Left lung (tissue), 10 donors: ENCODE measurements around the gene RPAP3. TPM values are rescaled to one million over a fixed set of nuclear protein-coding genes. Genes with fewer than 3 reads are reported as not detected.

Experiments
- ATAC-seq: fragments of 200-7000 bp; cut with Tn5 transposase; one replicate; pipeline ENCODE4 v1.9.1; 2020; ENCODE audit warnings: moderate library complexity
- DNase-seq, 4 donors: peaks; one replicate each; pipeline ENCODE4 v3.0.0-alpha.2; 2013 to 2020
- H3K27ac ChIP-seq, 2 donors: fragments of 200-600 bp; sonication (generic) in 1 of 2; one replicate each; pipeline versions ENCODE4 v1.5.0 to v1.8.0; 2020 to 2021
- H3K27me3 ChIP-seq, 2 donors: fragments of 200-600 bp; sonication (generic) in 1 of 2; one replicate each; pipeline versions ENCODE4 v1.5.0 to v1.8.0; 2020 to 2021
- H3K36me3 ChIP-seq, 2 donors: fragments of 200-600 bp; sonication (generic) in 1 of 2; one replicate each; pipeline versions ENCODE4 v1.5.0 to v1.8.0; 2020 to 2021
- H3K4me1 ChIP-seq, 2 donors: fragments of 200-600 bp; one replicate each; pipeline ENCODE4 v1.8.0; 2021
- H3K4me3 ChIP-seq, 2 donors: fragments of 200-600 bp; sonication (generic) in 1 of 2; one replicate each; pipeline versions ENCODE4 v1.5.0 to v1.8.0; 2020 to 2021; ENCODE audit warnings: mild to moderate bottlenecking in 1 of 2
- H3K9me3 ChIP-seq, 2 donors: fragments of 200-600 bp; sonication (generic) in 1 of 2; one replicate each; pipeline versions ENCODE4 v1.5.0 to v1.8.0; 2020 to 2021
- intact Hi-C, 2 donors: fragments of 100-400 bp; cut with DNase I; formaldehyde crosslinking; loops; one replicate each; pipeline versions ENCODE4 v1.11.2 to v1.14.2; 2022
- polyA plus RNA-seq, 6 donors: library from polyadenylated mRNA; unstranded; fragments of 120-200 nt; gene quantifications; one replicate each; pipeline ENCODE4 v1.2.1, GENCODE V29; 2013; ENCODE audit not compliant: insufficient read length in 6 of 6
- total RNA-seq, 2 donors: library from RNA; stranded (reverse); fragmentation: NEBNext Ultra II Directional; extraction: Animal tissue kit (Norgen Biotek cat#: 25700); gene quantifications; one replicate each; pipeline ENCODE4 v1.2.1, GENCODE V29; 2021
- TF ChIP-seq, protein P1 (sequence below), 2 donors: fragments of 200-600 bp; sonication (generic) in 1 of 2; IDR thresholded peaks; one replicate each; pipeline versions ENCODE4 v1.5.0 to v1.8.0; 2021; ENCODE audit warnings: antibody characterized with exemption in 2 of 2
- donor health status: DM: no; HTN: yes; CAD: no.
- donor health status: DM: no; HTN: no; CAD: no.

The RPAP3 gene
- total and polyA plus RNA-seq, 8 donors = 18.5 to 41.6 (median 35.1) TPM

DNA sequence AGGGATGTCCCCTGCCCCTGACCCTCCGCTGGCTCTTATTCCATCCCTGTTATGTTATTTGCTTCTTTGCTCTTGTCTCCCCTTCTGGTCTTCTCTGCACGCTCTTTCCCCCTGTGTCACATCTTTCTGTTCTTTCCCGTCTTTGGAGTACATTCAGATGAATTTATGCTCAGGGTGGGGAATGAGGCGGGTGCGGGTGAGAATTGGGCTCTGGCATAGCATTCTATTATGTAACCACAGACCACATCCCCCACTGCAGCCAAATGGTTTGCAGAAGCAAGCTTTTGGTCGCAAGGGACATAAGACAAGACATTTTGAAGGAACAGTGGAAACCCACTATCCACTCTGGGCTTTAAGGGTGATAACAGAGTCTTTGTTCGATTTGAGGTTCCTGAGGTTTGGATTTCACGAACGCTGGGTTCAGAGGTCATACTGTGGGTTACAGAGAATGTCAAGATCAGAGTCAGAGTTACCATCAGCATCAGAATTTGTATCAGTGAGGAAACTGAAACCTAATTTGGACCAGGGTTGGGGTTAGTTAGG is 15.7 kb upstream of the RPAP3 start:
- intact Hi-C loops = no loop called here
- H3K4me1 ChIP-seq = peaks cover 9 to 18% of the 10 kb centered on the region in 2 donors
- no peaks in the 10 kb centered on the region for H3K36me3 ChIP-seq
- H3K27me3 ChIP-seq = no peaks in the 10 kb centered on the region
- ATAC-seq (no peak), DNase-seq (no peak)
- H3K4me3 ChIP-seq = no peak overlapping the region
- TF ChIP-seq, protein P1, sequence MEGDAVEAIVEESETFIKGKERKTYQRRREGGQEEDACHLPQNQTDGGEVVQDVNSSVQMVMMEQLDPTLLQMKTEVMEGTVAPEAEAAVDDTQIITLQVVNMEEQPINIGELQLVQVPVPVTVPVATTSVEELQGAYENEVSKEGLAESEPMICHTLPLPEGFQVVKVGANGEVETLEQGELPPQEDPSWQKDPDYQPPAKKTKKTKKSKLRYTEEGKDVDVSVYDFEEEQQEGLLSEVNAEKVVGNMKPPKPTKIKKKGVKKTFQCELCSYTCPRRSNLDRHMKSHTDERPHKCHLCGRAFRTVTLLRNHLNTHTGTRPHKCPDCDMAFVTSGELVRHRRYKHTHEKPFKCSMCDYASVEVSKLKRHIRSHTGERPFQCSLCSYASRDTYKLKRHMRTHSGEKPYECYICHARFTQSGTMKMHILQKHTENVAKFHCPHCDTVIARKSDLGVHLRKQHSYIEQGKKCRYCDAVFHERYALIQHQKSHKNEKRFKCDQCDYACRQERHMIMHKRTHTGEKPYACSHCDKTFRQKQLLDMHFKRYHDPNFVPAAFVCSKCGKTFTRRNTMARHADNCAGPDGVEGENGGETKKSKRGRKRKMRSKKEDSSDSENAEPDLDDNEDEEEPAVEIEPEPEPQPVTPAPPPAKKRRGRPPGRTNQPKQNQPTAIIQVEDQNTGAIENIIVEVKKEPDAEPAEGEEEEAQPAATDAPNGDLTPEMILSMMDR (IDR thresholded peaks at IDR 0.05) = no peak
- H3K9me3 ChIP-seq = no peaks in the 10 kb centered on the region
- no peak overlapping the region for H3K27ac ChIP-seq

DNA sequence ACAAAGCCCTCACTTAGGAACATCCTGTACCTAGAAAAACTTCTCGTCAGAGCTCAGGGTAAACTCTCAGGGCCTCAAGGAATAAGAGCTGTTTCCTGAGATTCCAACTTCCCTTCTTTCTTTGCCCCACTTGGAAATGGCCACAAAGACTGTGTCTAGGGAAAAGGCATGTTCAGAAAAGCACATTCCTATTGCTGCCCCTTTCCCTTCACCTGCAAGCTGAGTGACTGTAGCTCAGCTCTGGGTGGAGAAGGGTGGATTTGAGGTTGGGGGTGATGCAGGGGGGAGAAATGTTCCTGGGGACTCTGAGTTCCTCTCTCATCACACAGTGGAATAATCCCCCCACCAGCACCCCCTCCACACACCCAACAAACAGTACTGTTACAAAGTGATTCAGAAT is 12.7 kb upstream of the RPAP3 start:
- Histone ChIP-seq H3K4me1 (peaks cover 19 to 36% of the 10 kb centered on the region in 2 donors), H3K4me3 (no peak overlapping the region), H3K27ac (peak overlapping the region; percentile 79 to 81), H3K36me3 (no peaks in the 10 kb centered on the region), H3K9me3 (no peaks in the 10 kb centered on the region), H3K27me3 (no peaks in the 10 kb centered on the region)
- no peak for DNase-seq
- intact Hi-C loops = loop anchor here in 1 of 2 donors (5.0 kb wide), 1 partner anchor 59 kb away; no protein-coding TSS in a partner anchor
- TF ChIP-seq, protein P1 (IDR thresholded peaks at IDR 0.05) = no peak
- ATAC-seq = no peak

DNA sequence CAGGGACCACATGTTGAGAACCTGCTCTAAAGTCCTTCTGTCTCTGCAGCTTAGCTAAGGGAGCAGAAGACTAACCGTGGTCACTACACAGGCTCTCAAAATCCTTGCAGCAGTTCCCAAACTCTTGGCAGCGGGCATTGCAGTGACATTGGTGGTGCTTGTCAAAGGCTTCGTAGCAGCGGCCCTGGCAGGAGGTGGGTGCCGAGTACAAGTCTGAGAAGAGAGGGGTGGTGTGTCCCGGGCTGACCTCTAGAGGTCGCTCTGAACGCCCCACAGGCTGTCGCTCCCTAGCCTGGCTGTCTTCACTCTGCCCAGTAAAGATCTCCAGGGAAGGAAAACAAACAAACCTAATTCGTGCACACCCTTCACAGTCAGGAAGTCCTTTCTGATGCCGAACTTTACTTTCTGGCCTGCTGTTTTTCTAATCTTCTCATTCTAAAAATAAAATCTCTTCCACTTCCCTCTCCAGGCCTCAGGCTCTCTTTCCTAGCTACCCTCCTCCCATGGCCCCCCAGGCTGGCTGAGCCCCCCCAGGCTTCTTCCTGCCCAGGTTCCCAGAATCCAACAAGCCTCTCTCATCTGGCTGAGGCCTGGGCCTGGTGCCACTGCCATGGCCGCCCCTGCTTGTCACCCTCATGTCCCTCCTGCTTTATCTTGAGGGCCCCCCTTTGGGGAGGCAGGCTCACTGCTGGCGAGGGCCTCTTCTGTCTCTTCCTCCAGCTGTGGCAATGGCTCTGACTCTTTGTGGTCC is 11.8 kb upstream of the RPAP3 start:
- no peak overlapping the region for H3K4me3 ChIP-seq
- intact Hi-C loops = loop anchor here in 1 of 2 donors (5.0 kb wide), 1 partner anchor 60 kb away; no protein-coding TSS in a partner anchor
- H3K4me1 ChIP-seq = peaks cover 19 to 36% of the 10 kb centered on the region in 2 donors
- H3K27ac ChIP-seq = peak overlapping the region; percentile 79 to 81
- no peaks in the 10 kb centered on the region for H3K9me3 ChIP-seq
- no peaks in the 10 kb centered on the region for H3K27me3 ChIP-seq
- no peaks in the 10 kb centered on the region for H3K36me3 ChIP-seq
- ATAC-seq (peak; percentile 95), DNase-seq (peak; percentile 67 to 90 (median 76))
- TF ChIP-seq, protein P1 (IDR thresholded peaks at IDR 0.05) = peak; percentile 71 to 74

DNA sequence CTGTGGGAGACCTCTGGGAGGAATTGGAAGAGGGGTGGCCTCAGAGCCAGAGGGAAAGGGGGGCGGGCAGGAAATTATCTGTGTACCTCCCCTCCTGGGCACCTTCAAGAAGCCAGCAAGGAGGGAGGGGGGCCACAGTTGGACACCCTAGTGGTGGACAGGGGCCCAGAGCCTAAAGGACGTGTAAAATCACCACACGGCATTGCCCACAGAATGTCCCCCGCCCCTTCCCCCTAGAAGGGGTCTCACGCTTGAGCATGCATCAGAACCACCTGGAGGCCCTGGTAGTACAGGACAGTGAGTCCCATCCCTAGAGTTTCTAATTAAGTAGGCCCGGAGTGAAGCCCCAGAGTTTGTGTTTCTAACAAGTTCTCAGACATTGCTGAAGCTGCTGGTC is 11.2 kb upstream of the RPAP3 start:
- peaks cover 19 to 36% of the 10 kb centered on the region in 2 donors for H3K4me1 ChIP-seq
- no peak for ATAC-seq
- H3K27ac ChIP-seq = peak overlapping the region; percentile 79 to 81
- H3K36me3 ChIP-seq = no peaks in the 10 kb centered on the region
- no peaks in the 10 kb centered on the region for H3K9me3 ChIP-seq
- intact Hi-C loops = loop anchor here in 1 of 2 donors (5.0 kb wide), 1 partner anchor 60 kb away; no protein-coding TSS in a partner anchor
- TF ChIP-seq, protein P1 (IDR thresholded peaks at IDR 0.05) = no peak
- H3K27me3 ChIP-seq = no peaks in the 10 kb centered on the region
- no peak for DNase-seq
- no peak overlapping the region for H3K4me3 ChIP-seq

DNA sequence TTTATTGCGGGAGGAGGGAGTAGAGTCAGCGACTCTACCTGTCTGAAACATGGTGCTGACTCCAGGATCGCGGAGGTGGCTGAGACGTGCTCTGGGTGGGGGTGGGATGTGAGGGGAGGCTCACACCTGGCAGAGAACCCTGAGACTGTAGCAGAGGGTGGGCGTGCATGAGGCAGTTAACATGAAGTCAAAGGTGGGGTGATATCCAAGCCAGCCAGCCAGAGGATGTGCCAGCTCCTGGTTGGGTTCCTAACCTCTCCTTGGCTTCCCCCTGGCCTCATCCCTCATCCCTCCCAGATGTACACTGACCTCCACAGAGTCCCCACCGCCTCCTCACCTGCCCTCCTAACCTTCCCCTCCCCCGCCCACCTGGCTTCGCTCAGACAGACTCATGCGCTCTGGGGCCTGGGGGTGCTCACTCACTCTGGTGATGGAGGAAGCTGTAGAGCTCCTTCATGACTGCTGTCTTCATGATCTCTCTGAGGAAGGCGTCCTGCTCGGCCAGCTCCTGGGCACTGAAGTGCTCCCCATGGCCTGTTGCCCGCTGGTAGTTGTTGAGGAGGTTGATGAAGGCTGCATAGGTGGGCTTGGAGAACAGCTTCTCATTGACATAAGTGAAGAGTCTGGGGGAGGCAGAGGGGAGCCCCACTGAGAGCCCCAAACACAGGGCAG is 10.2 kb upstream of the RPAP3 start:
- no peaks in the 10 kb centered on the region for H3K36me3 ChIP-seq
- TF ChIP-seq, protein P1 (IDR thresholded peaks at IDR 0.05) = no peak
- no peaks in the 10 kb centered on the region for H3K27me3 ChIP-seq
- DNase-seq = no peak
- peaks cover 19 to 36% of the 10 kb centered on the region in 2 donors for H3K4me1 ChIP-seq
- H3K4me3 ChIP-seq = no peak overlapping the region
- intact Hi-C loops = loop anchor here in 1 of 2 donors (2.0 to 5.0 kb wide), 2 partner anchors 61 to 123 kb away; no protein-coding TSS in a partner anchor
- ATAC-seq = no peak
- H3K9me3 ChIP-seq = no peaks in the 10 kb centered on the region
- H3K27ac ChIP-seq = peak overlapping the region in 1 of 2 donors; percentile 79
